HepG2 (cell line): ENCODE data around the gene CCDC14. TPM values are rescaled to one million over a fixed set of nuclear protein-coding genes. Genes with fewer than 3 reads are reported as not detected.

Source experiments
- GFI1 ChIP-seq: sonication (generic); formaldehyde crosslinking; IDR thresholded peaks from 2 replicates; pipeline ENCODE4 v1.5.0; 2020; ENCODE audit warnings: missing genetic modification reagents, mild to moderate bottlenecking, borderline replicate concordance
- MAZ ChIP-seq, 2 experiments: sonication (generic) in 1 of 2; formaldehyde crosslinking in 1 of 2; IDR thresholded peaks; 2 replicates each; pipeline versions ENCODE4 v1.5.0 to v1.6.1; 2012 to 2020; ENCODE audit warnings: low read depth in 2 of 2, mild to moderate bottlenecking in 2 of 2, borderline replicate concordance in 1 of 2, improper control_type of control experiment in 1 of 2, low read length in 1 of 2, missing genetic modification reagents in 1 of 2, moderate library complexity in 1 of 2
- PCBP1 ChIP-seq: fragments of 200-400 bp; formaldehyde crosslinking; IDR thresholded peaks from 2 replicates; pipeline ENCODE4 v1.6.1; 2017; ENCODE audit warnings: mild to moderate bottlenecking, low read depth, low read length, borderline replicate concordance
- ZFX ChIP-seq: sonication (generic); formaldehyde crosslinking; IDR thresholded peaks from 2 replicates; pipeline ENCODE4 v1.4.0; 2020; ENCODE audit warnings: mild to moderate bottlenecking, low read depth, missing genetic modification reagents, moderate library complexity
- polyA plus RNA-seq, 8 experiments: library from polyadenylated mRNA; depleted of rRNA in 3 of 8; stranded (reverse) in 7 of 8; unstranded in 1 of 8; fragments of >200 nt; fragmentation: Illumina TruSeq in 4 of 8; extraction: Trizol in 4 of 8; gene quantifications; 2 replicates each; pipeline versions ENCODE4 v1.2.1 to v1.2.3, GENCODE V29; 2011 to 2016; ENCODE audit warnings: low read depth in 4 of 8, missing spikeins in 1 of 8, mixed read lengths in 1 of 8; ENCODE audit not compliant: insufficient read depth in 1 of 8
- total RNA-seq, 5 experiments: library from RNA; depleted of rRNA; stranded (reverse); fragments of >200 nt; fragmentation: Illumina TruSeq; extraction: Trizol; gene quantifications; 2 replicates each; pipeline ENCODE4 v1.2.3, GENCODE V29; 2016; ENCODE audit warnings: low read depth in 1 of 5
- TF ChIP-seq, protein P1 (sequence below): sonication (generic); formaldehyde crosslinking; conservative IDR thresholded peaks from 2 replicates; pipeline ENCODE4 v1.4.0; 2020; ENCODE audit warnings: mild to moderate bottlenecking, missing genetic modification reagents, moderate library complexity
- TF ChIP-seq, protein P2 (sequence below), 2 experiments: sonication (generic) in 1 of 2; formaldehyde crosslinking in 1 of 2; IDR thresholded peaks; 2 replicates each; pipeline versions ENCODE4 v1.5.1 to v1.6.1; 2011 to 2020; ENCODE audit warnings: borderline replicate concordance in 1 of 2, low read depth in 1 of 2, low read length in 1 of 2, mild to moderate bottlenecking in 1 of 2, missing genetic modification reagents in 1 of 2, moderate library complexity in 1 of 2
- TF ChIP-seq, protein P3 (sequence below): sonication (generic); formaldehyde crosslinking; IDR thresholded peaks from 2 replicates; pipeline ENCODE4 v1.4.0; 2020; ENCODE audit warnings: mild to moderate bottlenecking, missing genetic modification reagents
- TF ChIP-seq, protein P4 (sequence below): sonication (generic); formaldehyde crosslinking; IDR thresholded peaks from 2 replicates; pipeline ENCODE4 v1.8.1; 2023; ENCODE audit warnings: mild to moderate bottlenecking, moderate library complexity, missing genetic modification reagents
- TF ChIP-seq, protein P5 (sequence below): sonication (generic); formaldehyde crosslinking; IDR thresholded peaks from 2 replicates; pipeline ENCODE4 v1.4.0; 2020; ENCODE audit warnings: low read depth, mild to moderate bottlenecking, missing genetic modification reagents

CCDC14 gene
- total and polyA plus RNA-seq, 2 of the 13 experiments (the other 11 are each of a cell fraction or from before 2014, with no cell fraction given): 48.7 to 49.0 TPM

DNA sequence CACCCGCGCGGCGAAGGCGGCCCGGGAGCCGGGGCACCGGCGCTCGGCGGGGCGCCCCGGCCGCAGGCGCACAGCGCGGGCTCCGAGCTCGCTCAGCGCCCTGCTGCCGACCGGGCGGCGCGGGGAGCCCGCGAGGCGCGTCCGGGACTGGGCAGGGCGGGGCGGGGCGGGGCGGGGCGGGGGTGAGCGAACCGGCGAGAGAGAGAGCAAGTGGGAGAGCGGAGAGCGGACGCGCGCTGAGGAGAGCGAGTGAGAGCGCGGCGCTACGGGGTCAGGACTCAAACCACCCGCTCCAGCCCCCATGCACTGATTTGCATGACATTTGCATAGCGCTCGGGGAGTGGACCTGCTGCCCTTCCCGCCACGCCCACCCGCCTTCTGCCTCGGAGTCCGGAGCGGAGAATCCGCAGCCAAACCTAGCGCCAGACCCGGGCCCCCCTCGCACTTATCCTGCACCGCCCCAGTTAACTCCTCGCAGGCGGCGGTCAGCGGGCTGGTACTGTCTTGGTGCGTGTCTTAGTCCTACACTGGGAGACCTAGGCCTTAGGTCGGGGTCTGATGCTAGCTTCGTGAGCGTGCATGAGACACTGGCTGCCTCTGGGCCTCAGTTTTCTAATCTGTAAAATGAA, 76.7 kb downstream of the CCDC14 start, which contains the start of gene MYLK (continued):
- TF ChIP-seq, protein P1, sequence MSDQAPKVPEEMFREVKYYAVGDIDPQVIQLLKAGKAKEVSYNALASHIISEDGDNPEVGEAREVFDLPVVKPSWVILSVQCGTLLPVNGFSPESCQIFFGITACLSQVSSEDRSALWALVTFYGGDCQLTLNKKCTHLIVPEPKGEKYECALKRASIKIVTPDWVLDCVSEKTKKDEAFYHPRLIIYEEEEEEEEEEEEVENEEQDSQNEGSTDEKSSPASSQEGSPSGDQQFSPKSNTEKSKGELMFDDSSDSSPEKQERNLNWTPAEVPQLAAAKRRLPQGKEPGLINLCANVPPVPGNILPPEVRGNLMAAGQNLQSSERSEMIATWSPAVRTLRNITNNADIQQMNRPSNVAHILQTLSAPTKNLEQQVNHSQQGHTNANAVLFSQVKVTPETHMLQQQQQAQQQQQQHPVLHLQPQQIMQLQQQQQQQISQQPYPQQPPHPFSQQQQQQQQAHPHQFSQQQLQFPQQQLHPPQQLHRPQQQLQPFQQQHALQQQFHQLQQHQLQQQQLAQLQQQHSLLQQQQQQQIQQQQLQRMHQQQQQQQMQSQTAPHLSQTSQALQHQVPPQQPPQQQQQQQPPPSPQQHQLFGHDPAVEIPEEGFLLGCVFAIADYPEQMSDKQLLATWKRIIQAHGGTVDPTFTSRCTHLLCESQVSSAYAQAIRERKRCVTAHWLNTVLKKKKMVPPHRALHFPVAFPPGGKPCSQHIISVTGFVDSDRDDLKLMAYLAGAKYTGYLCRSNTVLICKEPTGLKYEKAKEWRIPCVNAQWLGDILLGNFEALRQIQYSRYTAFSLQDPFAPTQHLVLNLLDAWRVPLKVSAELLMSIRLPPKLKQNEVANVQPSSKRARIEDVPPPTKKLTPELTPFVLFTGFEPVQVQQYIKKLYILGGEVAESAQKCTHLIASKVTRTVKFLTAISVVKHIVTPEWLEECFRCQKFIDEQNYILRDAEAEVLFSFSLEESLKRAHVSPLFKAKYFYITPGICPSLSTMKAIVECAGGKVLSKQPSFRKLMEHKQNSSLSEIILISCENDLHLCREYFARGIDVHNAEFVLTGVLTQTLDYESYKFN (CRISPR knock-in tag): no peak
- TF ChIP-seq, protein P2, sequence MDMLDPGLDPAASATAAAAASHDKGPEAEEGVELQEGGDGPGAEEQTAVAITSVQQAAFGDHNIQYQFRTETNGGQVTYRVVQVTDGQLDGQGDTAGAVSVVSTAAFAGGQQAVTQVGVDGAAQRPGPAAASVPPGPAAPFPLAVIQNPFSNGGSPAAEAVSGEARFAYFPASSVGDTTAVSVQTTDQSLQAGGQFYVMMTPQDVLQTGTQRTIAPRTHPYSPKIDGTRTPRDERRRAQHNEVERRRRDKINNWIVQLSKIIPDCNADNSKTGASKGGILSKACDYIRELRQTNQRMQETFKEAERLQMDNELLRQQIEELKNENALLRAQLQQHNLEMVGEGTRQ (IDR thresholded peaks at IDR 0.05; ENCODE audit: low read depth, low read length): no peak
- TF ChIP-seq, protein P2 (CRISPR knock-in tag; IDR thresholded peaks at IDR 0.05; ENCODE audit: borderline replicate concordance): no peak
- TF ChIP-seq, protein P3, sequence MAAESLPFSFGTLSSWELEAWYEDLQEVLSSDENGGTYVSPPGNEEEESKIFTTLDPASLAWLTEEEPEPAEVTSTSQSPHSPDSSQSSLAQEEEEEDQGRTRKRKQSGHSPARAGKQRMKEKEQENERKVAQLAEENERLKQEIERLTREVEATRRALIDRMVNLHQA (CRISPR knock-in tag): no peak
- TF ChIP-seq, protein P4, sequence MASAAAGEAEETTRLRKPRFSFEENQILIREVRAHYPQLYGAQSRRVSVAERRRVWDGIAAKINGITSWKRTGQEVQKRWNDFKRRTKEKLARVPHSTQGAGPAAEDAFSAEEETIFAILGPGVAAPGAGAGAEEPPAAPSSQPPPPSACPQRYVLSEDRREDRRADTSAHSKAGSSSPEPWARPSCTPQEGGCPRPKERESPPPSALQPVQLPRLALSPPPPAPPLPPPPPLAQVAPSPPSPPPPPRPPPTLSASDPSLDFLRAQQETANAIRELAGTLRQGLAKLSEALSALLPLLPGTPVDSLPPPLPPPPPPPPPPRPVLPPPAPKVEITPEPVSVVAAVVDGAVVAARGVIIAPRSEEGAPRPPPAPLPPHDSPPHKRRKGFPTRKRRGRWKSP (CRISPR knock-in tag): peak; percentile 86
- TF ChIP-seq PCBP1 (peak; percentile 44; the same call in 1 of the 2 replicates), MAZ (IDR thresholded peaks at IDR 0.05; ENCODE audit: borderline replicate concordance, low read depth, low read length) (no peak), MAZ (CRISPR knock-in tag; IDR thresholded peaks at IDR 0.05; ENCODE audit: low read depth) (peak; percentile 36; the same call in 1 of the 2 replicates), GFI1 (CRISPR knock-in tag) (no peak), ZFX (CRISPR knock-in tag) (no peak)
- TF ChIP-seq, protein P5, sequence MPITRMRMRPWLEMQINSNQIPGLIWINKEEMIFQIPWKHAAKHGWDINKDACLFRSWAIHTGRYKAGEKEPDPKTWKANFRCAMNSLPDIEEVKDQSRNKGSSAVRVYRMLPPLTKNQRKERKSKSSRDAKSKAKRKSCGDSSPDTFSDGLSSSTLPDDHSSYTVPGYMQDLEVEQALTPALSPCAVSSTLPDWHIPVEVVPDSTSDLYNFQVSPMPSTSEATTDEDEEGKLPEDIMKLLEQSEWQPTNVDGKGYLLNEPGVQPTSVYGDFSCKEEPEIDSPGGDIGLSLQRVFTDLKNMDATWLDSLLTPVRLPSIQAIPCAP (CRISPR knock-in tag): no peak
